OCI-LY3 (cell line): Measurements from ENCODE around the gene WDR27.

ENCODE experiments used
- H2AFZ ChIP-seq: fragments of 200-600, 300-600 bp; shearing (Covaris generic); 2 replicates; pipeline ENCODE4 v1.6.0; 2014; ENCODE audit warnings: antibody characterized with exemption, low read depth, low read length
- H3K27ac ChIP-seq: fragments of 200-600, 300-600 bp; sonication (generic); 2 replicates; pipeline ENCODE4 v1.5.1; 2014; ENCODE audit warnings: mild to moderate bottlenecking, low read length, moderate library complexity, mixed read lengths
- H3K27me3 ChIP-seq: fragments of 200-600, 300-600 bp; sonication (generic); 2 replicates; pipeline ENCODE4 v1.6.1; 2014; ENCODE audit warnings: low read depth, low read length, mixed read lengths
- H3K36me3 ChIP-seq: fragments of 200-600, 300-600 bp; sonication (generic); replicated peaks from 2 replicates; pipeline ENCODE3; 2014; ENCODE audit warnings: low read depth, low read length, mixed read lengths
- H3K4me1 ChIP-seq: fragments of 300-600, 200-600 bp; sonication (generic); 2 replicates; pipeline ENCODE4 v1.6.1; 2014; ENCODE audit warnings: low read length, mixed read lengths
- H3K4me2 ChIP-seq: fragments of 200-600, 300-600 bp; sonication (generic); 2 replicates; pipeline ENCODE4 v1.6.1; 2014; ENCODE audit warnings: low read length, mixed read lengths
- H3K4me3 ChIP-seq: fragments of 300-600, 200-600 bp; sonication (generic); 2 replicates; pipeline ENCODE4 v1.5.1; 2014; ENCODE audit warnings: antibody characterized with exemption, mild to moderate bottlenecking, low read length, moderate library complexity
- H3K79me2 ChIP-seq: fragments of 300-600, 200-600 bp; shearing (Covaris generic); 2 replicates; pipeline ENCODE4 v1.6.1; 2014; ENCODE audit warnings: mild to moderate bottlenecking, low read length, mixed read lengths
- H3K9ac ChIP-seq: fragments of 300-600, 200-600 bp; shearing (Covaris generic); 2 replicates; pipeline ENCODE4 v1.6.0; 2014; ENCODE audit warnings: mild to moderate bottlenecking, low read length, moderate library complexity
- H3K9me3 ChIP-seq: fragments of 200-600, 300-600 bp; shearing (Covaris generic); 2 replicates; pipeline ENCODE4 v1.6.1; 2014; ENCODE audit warnings: low read length, mixed read lengths; ENCODE audit not compliant: insufficient read depth
- H4K20me1 ChIP-seq: fragments of 200-600, 300-600 bp; sonication (generic); 2 replicates; pipeline ENCODE4 v1.6.1; 2016; ENCODE audit warnings: low read length, mixed read lengths; ENCODE audit not compliant: insufficient read depth
- EZH2phosphoT487 ChIP-seq: fragments of 200-600 bp; shearing (Covaris generic); IDR thresholded peaks from 2 replicates; pipeline ENCODE4 v1.6.1; 2018; ENCODE audit warnings: antibody characterized with exemption, mixed run types, low read depth
- TF ChIP-seq, protein P1 (sequence below): fragments of 200-600, 300-600 bp; sonication (generic); IDR thresholded peaks from 2 replicates; pipeline ENCODE4 v1.5.1; 2014; ENCODE audit warnings: antibody characterized with exemption, low read length, low read depth

WDR27 gene

DNA sequence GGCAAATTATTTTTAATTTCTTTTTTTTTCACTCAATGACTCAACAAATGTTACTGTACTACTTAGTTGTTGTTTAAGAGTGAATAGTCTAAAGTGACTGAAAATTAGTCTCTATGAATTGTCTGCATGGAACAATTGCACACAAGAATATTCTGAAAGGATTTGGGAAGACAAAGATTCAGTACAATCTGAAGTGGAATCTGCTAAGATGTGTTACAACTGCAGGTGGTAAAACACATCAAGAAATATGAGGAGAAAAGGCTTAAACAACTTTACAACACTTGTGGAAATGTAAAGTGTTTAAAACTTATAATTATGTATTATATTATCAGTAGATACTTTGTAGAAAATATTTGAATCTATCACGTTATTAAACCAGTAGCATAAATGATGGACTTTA is 193.4 kb downstream of the WDR27 start:
- H3K9me3 ChIP-seq, result no peaks in the 10 kb centered on the region
- no peak overlapping the region for H3K4me3 ChIP-seq
- no peaks in the 10 kb centered on the region for H4K20me1 ChIP-seq
- TF ChIP-seq EZH2phosphoT487, result no peak
- TF ChIP-seq, protein P1, sequence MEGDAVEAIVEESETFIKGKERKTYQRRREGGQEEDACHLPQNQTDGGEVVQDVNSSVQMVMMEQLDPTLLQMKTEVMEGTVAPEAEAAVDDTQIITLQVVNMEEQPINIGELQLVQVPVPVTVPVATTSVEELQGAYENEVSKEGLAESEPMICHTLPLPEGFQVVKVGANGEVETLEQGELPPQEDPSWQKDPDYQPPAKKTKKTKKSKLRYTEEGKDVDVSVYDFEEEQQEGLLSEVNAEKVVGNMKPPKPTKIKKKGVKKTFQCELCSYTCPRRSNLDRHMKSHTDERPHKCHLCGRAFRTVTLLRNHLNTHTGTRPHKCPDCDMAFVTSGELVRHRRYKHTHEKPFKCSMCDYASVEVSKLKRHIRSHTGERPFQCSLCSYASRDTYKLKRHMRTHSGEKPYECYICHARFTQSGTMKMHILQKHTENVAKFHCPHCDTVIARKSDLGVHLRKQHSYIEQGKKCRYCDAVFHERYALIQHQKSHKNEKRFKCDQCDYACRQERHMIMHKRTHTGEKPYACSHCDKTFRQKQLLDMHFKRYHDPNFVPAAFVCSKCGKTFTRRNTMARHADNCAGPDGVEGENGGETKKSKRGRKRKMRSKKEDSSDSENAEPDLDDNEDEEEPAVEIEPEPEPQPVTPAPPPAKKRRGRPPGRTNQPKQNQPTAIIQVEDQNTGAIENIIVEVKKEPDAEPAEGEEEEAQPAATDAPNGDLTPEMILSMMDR, result no peak
- no peak overlapping the region for H3K9ac ChIP-seq
- H2AFZ ChIP-seq, result no peak overlapping the region
- no peaks in the 10 kb centered on the region for H3K79me2 ChIP-seq
- H3K27ac ChIP-seq, result no peak overlapping the region
- no peaks in the 10 kb centered on the region for H3K4me1 ChIP-seq
- no peaks in the 10 kb centered on the region for H3K36me3 ChIP-seq
- no peaks in the 10 kb centered on the region for H3K27me3 ChIP-seq
- no peak overlapping the region for H3K4me2 ChIP-seq

DNA sequence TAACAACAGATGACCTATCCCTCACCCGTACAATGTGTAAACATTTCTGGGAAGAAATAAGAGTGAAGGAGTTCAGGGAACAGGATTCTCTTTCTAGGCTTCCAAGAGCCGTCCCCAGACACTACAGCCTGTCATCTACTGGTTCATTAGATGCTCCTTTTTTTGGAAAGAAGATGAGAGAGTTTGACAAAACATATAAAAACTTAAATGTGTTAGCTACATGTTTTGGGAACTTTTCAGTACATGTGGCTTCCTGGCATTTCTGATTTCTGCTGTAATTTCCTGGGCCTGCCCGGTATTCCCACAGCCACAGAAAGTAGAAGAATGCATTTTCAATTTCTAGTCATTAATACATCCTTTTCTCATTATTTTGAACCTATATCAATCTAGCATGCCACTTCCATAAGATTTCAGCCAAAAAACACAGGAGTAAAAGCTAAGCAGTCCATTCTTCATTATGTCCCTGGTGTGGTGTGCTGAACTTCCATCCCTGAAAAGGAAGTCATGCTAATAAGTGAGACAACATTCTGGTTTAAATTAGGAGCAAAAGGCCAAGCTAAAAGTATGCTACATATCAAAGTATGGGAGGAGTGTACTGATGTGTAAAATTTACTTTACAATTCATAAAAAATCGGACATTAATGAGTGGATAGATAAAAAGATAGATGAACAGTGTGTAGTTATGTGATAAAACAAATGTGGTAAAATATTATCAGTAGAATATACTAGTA is 198.2 kb downstream of the WDR27 start:
- H3K27ac ChIP-seq, result no peak overlapping the region
- no peak overlapping the region for H3K4me2 ChIP-seq
- H3K79me2 ChIP-seq, result no peaks in the 10 kb centered on the region
- no peaks in the 10 kb centered on the region for H3K9me3 ChIP-seq
- no peak overlapping the region for H3K4me3 ChIP-seq
- H2AFZ ChIP-seq, result no peak overlapping the region
- TF ChIP-seq, protein P1, result no peak
- TF ChIP-seq EZH2phosphoT487, result no peak
- no peak overlapping the region for H3K9ac ChIP-seq
- H3K36me3 ChIP-seq, result no peaks in the 10 kb centered on the region
- no peaks in the 10 kb centered on the region for H4K20me1 ChIP-seq
- H3K4me1 ChIP-seq, result no peaks in the 10 kb centered on the region
- H3K27me3 ChIP-seq, result no peaks in the 10 kb centered on the region

DNA sequence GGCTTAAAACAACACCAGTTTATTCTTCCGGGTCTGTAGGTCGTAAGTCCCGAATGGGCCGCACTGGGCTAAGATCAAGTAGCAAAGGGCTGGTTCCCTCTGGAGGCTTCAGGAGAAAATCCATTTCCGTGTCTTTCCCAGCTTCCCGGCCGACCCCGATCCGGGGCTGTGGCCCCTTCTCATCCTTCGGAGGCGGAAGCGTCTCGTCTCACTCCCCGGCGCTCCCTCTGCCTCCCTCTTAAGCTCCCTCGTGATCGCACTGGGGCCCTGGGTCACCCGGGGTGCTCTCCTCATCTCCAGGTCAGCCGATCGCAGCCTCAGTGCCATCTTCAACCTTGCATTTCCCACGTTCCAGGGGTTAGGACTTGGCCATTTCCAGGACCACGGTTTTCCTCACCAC is 199.4 kb downstream of the WDR27 start:
- TF ChIP-seq, protein P1, result no peak
- no peak for TF ChIP-seq EZH2phosphoT487
- Histone ChIP-seq H3K27ac (no peak overlapping the region), H3K79me2 (no peaks in the 10 kb centered on the region), H3K36me3 (no peaks in the 10 kb centered on the region), H3K4me3 (no peak overlapping the region), H3K4me2 (no peak overlapping the region), H3K9me3 (no peaks in the 10 kb centered on the region), H4K20me1 (no peaks in the 10 kb centered on the region), H3K4me1 (no peaks in the 10 kb centered on the region), H3K27me3 (no peaks in the 10 kb centered on the region), H2AFZ (no peak overlapping the region), H3K9ac (no peak overlapping the region)

DNA sequence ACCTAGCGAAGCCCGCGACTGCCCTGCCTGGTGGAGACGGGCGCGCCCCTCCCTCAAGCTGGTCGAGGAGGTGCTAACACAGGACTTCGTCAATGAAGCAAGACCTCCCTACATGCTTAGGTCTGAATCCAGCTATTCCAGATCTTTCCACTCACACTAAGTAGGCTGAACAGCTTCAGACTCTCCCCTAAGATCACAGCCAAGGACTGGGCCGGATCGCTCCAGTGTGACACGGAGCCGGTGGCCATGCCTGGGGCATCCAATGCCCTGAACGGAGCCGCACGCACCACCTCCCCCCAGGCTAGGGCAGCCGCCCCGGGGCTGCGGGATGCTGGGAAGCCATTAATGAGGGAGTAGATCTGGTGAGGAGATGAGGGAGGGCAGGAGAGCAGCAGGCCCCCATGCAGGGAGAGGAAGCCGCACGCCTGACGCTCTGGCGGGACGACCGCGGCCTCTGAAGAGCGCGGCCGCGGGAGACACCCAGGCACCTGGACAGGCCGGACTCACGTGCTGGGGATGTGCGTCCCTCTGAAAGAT is 200.0 kb downstream of the WDR27 start:
- no peak overlapping the region for H3K4me2 ChIP-seq
- no peaks in the 10 kb centered on the region for H4K20me1 ChIP-seq
- H3K79me2 ChIP-seq, result no peaks in the 10 kb centered on the region
- no peaks in the 10 kb centered on the region for H3K9me3 ChIP-seq
- H3K4me3 ChIP-seq, result no peak overlapping the region
- H3K9ac ChIP-seq, result no peak overlapping the region
- TF ChIP-seq, protein P1, result no peak
- TF ChIP-seq EZH2phosphoT487, result no peak
- no peak overlapping the region for H3K27ac ChIP-seq
- H3K4me1 ChIP-seq, result no peaks in the 10 kb centered on the region
- no peaks in the 10 kb centered on the region for H3K27me3 ChIP-seq
- no peak overlapping the region for H2AFZ ChIP-seq
- no peaks in the 10 kb centered on the region for H3K36me3 ChIP-seq
